Measurements from ENCODE around the gene PRPF40A. TPM values are rescaled to one million over a fixed set of nuclear protein-coding genes. Genes with fewer than 3 reads are reported as not detected.

Gene PRPF40A
- total RNA-seq, 1 experiment from 2014 or later = 173 TPM

DNA sequence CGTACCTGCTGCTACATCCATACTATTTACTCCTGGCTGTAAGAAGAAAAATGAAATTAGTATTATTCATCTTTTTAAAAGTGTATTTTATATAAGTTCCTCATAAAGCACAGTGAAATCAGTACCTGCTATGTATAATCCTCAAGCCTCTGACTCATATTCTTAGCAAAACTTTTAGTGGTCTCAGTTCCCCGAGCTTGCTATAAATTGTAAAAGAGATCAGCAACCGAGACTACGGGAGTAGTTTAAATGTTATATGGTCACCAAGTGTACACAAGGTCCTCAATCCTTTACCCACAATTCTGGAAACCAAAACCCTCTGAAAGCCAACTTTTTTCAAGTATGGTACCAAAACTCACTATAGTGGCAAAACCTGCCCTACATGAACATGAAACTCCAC is 24.2 kb downstream of the PRPF40A start:
- Histone ChIP-seq H4K20me1 (ENCODE audit: insufficient read depth, low read depth, low read length) (peaks cover 8% of the 10 kb centered on the region; the same call in 1 of the 2 replicates), H2AFZ (ENCODE audit: low read length) (no peak overlapping the region), H3K4me1 (ENCODE audit: low read length) (no peaks in the 10 kb centered on the region), H3K4me2 (ENCODE audit: low read depth, low read length, poor library complexity, severe bottlenecking) (no peak overlapping the region), H3K27ac (ENCODE audit: low read length) (no peak overlapping the region), H3K27me3 (ENCODE audit: low read length) (no peaks in the 10 kb centered on the region), H3K36me3 (ENCODE audit: insufficient read depth, low read length) (peaks cover 62% of the 10 kb centered on the region; the same call in 1 of the 2 replicates), H3K9ac (ENCODE audit: low read length) (no peak overlapping the region), H3K79me2 (ENCODE audit: low read length) (peaks cover 94% of the 10 kb centered on the region), H3K9me3 (ENCODE audit: low read length) (no peaks in the 10 kb centered on the region), H3K9me2 (replicated peaks; ENCODE audit: insufficient read depth, low read length) (no peaks in the 10 kb centered on the region), H3K4me3 (ENCODE audit: low read length) (no peak overlapping the region)
- no peak for DNase-seq

DNA sequence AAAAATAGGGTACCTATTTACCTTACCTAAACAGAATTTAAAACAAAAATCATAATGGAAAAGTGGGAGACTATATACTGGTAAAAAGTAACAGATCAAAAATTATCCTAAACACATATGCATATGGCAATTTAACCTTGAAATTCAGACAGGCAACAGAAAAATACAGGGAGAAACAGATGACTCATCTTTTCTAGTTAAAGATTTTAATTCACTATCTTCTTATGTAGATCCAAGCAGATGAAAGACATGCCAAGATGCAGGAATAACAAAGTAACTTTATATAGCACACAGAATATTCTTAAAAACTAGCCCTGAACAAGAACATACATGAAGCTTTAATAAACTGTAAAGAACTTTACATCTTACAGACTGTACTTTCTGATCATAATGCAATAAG is 30.9 kb downstream of the PRPF40A start:
- H3K79me2 ChIP-seq (ENCODE audit: low read length) = peaks cover 97% of the 10 kb centered on the region
- DNase-seq = no peak
- H3K4me3 ChIP-seq (ENCODE audit: low read length) = no peak overlapping the region
- peaks cover 57% of the 10 kb centered on the region; the same call in 1 of the 2 replicates for H3K36me3 ChIP-seq (ENCODE audit: insufficient read depth, low read length)
- H2AFZ ChIP-seq (ENCODE audit: low read length) = no peak overlapping the region
- no peaks in the 10 kb centered on the region for H3K9me2 ChIP-seq (replicated peaks; ENCODE audit: insufficient read depth, low read length)
- no peaks in the 10 kb centered on the region for H3K4me1 ChIP-seq (ENCODE audit: low read length)
- H3K9ac ChIP-seq (ENCODE audit: low read length) = no peak overlapping the region
- no peak overlapping the region for H3K27ac ChIP-seq (ENCODE audit: low read length)
- no peaks in the 10 kb centered on the region for H4K20me1 ChIP-seq (ENCODE audit: insufficient read depth, low read depth, low read length)
- H3K27me3 ChIP-seq (ENCODE audit: low read length) = no peaks in the 10 kb centered on the region
- no peaks in the 10 kb centered on the region for H3K9me3 ChIP-seq (ENCODE audit: low read length)
- no peak overlapping the region for H3K4me2 ChIP-seq (ENCODE audit: low read depth, low read length, poor library complexity, severe bottlenecking)

DNA sequence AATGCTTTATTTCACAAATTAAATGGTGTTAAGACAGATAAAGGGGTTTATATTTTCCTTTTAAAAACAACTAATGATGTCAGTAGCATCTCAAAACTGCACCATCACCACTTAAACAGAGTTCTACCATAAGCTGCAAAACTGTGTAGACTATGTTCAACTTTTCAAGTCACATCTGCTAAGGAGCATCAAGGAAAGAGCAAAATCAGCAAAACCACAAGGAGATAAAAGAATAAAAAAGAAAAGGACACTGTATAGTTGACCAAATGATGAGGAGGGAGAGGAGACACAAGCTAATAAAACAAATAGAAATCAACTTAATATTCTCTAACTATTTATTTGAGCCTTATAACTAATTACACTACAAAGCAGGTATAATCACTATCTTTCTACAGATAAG is 33.9 kb downstream of the PRPF40A start:
- Histone ChIP-seq H3K4me2 (ENCODE audit: low read depth, low read length, poor library complexity, severe bottlenecking) (no peak overlapping the region), H3K9me3 (ENCODE audit: low read length) (no peaks in the 10 kb centered on the region), H2AFZ (ENCODE audit: low read length) (no peak overlapping the region), H3K36me3 (ENCODE audit: insufficient read depth, low read length) (peaks cover 64% of the 10 kb centered on the region; the same call in 1 of the 2 replicates), H3K4me1 (ENCODE audit: low read length) (no peaks in the 10 kb centered on the region), H4K20me1 (ENCODE audit: insufficient read depth, low read depth, low read length) (no peaks in the 10 kb centered on the region), H3K27me3 (ENCODE audit: low read length) (no peaks in the 10 kb centered on the region), H3K27ac (ENCODE audit: low read length) (no peak overlapping the region), H3K9ac (ENCODE audit: low read length) (no peak overlapping the region), H3K79me2 (ENCODE audit: low read length) (peaks cover 88% of the 10 kb centered on the region), H3K9me2 (replicated peaks; ENCODE audit: insufficient read depth, low read length) (no peaks in the 10 kb centered on the region), H3K4me3 (ENCODE audit: low read length) (no peak overlapping the region)
- no peak for DNase-seq

DNA sequence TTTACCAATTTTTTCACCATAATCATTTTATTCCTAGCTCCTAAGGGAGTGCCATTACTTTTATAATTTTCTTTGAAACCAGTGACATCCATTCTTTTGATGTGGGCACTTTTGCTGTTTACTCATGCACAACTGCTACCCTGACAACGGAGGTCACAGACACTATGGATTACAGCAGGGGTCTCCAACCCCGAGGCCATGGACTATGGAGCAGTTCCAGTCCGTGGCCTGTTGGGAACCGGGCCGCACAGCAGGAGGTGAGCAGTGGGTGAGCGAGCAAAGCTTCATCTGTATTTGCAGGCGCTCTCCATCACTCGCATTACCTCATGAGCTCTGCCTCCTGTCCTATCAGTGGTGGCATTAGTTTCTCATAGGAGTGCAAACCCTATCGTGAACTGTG is 34.6 kb downstream of the PRPF40A start:
- Histone ChIP-seq H3K9ac (ENCODE audit: low read length) (no peak overlapping the region), H3K4me2 (ENCODE audit: low read depth, low read length, poor library complexity, severe bottlenecking) (no peak overlapping the region), H3K4me3 (ENCODE audit: low read length) (no peak overlapping the region), H3K36me3 (ENCODE audit: insufficient read depth, low read length) (peaks cover 69% of the 10 kb centered on the region; the same call in 1 of the 2 replicates), H2AFZ (ENCODE audit: low read length) (no peak overlapping the region), H3K4me1 (ENCODE audit: low read length) (no peaks in the 10 kb centered on the region), H3K27me3 (ENCODE audit: low read length) (no peaks in the 10 kb centered on the region), H3K27ac (ENCODE audit: low read length) (no peak overlapping the region), H4K20me1 (ENCODE audit: insufficient read depth, low read depth, low read length) (no peaks in the 10 kb centered on the region), H3K79me2 (ENCODE audit: low read length) (peaks cover 83% of the 10 kb centered on the region), H3K9me3 (ENCODE audit: low read length) (no peaks in the 10 kb centered on the region), H3K9me2 (replicated peaks; ENCODE audit: insufficient read depth, low read length) (no peaks in the 10 kb centered on the region)
- DNase-seq = no peak

DNA sequence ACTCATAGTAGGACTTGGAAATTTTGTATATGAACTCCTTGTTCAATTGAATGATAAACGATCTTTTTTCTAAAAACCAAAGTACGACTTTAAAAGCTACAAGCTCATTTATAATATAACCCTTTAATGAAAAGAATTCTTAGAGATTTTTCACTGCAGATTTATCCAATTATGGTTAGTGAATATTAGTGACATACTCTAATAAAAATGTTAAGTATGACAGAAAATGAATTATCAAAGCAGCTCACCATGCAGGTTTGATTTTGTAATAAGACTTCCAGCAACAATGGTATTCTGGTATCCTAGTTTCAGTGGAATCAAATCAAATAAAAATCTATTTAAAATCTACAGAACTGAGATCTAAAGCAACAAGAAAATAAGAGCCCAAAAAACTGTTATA is 38.5 kb downstream of the PRPF40A start:
- Histone ChIP-seq H2AFZ (ENCODE audit: low read length) (no peak overlapping the region), H3K79me2 (ENCODE audit: low read length) (peaks cover 65% of the 10 kb centered on the region), H3K4me1 (ENCODE audit: low read length) (no peaks in the 10 kb centered on the region), H3K4me3 (ENCODE audit: low read length) (no peak overlapping the region), H3K27ac (ENCODE audit: low read length) (no peak overlapping the region), H3K4me2 (ENCODE audit: low read depth, low read length, poor library complexity, severe bottlenecking) (no peak overlapping the region), H4K20me1 (ENCODE audit: insufficient read depth, low read depth, low read length) (no peaks in the 10 kb centered on the region), H3K9me2 (replicated peaks; ENCODE audit: insufficient read depth, low read length) (no peaks in the 10 kb centered on the region), H3K9ac (ENCODE audit: low read length) (no peak overlapping the region), H3K36me3 (ENCODE audit: insufficient read depth, low read length) (peaks cover 82% of the 10 kb centered on the region), H3K9me3 (ENCODE audit: low read length) (no peaks in the 10 kb centered on the region), H3K27me3 (ENCODE audit: low read length) (no peaks in the 10 kb centered on the region)
- DNase-seq = no peak

DNA sequence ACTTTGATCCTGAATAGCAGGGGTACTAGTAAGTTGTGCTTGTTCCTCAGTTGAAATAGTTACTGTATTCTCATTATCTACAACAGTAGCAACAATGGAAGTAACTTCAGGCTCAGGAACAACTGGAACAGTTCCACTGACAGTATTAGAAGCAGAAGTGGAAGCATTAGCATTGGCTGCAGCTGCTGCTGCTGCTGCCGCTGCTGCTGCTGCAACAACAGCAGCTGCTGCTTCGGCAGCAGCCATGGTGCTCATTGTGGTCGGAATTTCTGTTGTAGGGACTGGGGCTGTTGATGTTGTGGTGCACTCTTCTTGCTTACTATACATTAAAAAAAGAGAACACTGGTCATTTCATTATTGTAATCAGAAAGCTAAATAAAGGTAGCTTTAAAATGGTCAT is 40.8 kb downstream of the PRPF40A start:
- H4K20me1 ChIP-seq (ENCODE audit: insufficient read depth, low read depth, low read length) = no peaks in the 10 kb centered on the region
- H3K9me3 ChIP-seq (ENCODE audit: low read length) = no peaks in the 10 kb centered on the region
- H3K9ac ChIP-seq (ENCODE audit: low read length) = no peak overlapping the region
- H3K4me3 ChIP-seq (ENCODE audit: low read length) = no peak overlapping the region
- peaks cover 51% of the 10 kb centered on the region for H3K79me2 ChIP-seq (ENCODE audit: low read length)
- DNase-seq = no peak
- H3K4me1 ChIP-seq (ENCODE audit: low read length) = no peaks in the 10 kb centered on the region
- H3K27ac ChIP-seq (ENCODE audit: low read length) = no peak overlapping the region
- no peak overlapping the region for H3K4me2 ChIP-seq (ENCODE audit: low read depth, low read length, poor library complexity, severe bottlenecking)
- H3K36me3 ChIP-seq (ENCODE audit: insufficient read depth, low read length) = peaks cover 86% of the 10 kb centered on the region
- H2AFZ ChIP-seq (ENCODE audit: low read length) = no peak overlapping the region
- no peaks in the 10 kb centered on the region for H3K27me3 ChIP-seq (ENCODE audit: low read length)
- H3K9me2 ChIP-seq (replicated peaks; ENCODE audit: insufficient read depth, low read length) = no peaks in the 10 kb centered on the region

DNA sequence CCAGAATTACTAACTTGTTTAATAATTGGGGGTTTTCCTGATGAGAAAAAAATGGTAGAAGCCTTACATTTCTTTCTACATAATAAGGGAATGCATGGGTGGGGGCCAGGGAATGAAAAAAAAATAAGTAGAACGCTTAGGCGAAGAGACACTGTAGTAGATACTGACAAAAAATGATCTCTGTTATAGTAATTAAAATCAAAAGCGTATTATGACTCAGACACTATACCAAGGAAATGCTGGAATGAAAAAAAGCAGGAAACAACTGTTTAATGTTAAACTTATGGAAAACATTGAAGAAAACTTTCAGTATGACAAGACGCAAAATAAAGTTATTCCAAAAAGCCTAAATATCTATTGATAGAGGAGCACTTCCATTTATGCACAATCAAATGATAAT is 42.9 kb downstream of the PRPF40A start:
- H2AFZ ChIP-seq (ENCODE audit: low read length) = no peak overlapping the region
- peaks cover 89% of the 10 kb centered on the region for H3K36me3 ChIP-seq (ENCODE audit: insufficient read depth, low read length)
- no peak for DNase-seq

DNA sequence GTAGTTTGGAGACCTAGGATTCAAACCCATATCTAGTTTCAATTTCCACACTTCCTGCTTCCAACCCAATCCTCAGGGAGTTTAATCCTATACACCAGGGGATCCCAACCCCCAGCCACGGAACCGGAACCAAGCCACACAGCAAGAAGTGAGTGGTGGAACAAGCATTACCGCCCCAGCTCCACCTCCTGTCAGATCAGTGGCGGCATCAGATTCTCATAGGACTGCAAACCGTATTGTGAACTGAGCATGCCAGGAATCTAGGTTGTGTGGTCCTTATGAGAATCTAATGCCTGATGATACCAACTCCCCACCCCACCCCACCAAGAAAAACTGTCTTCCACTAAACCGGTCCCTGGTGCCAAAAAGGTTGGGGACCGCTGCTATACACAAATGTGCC is 52.5 kb downstream of the PRPF40A start:
- DNase-seq = no peak
- H3K79me2 ChIP-seq (ENCODE audit: low read length) = peaks cover 28% of the 10 kb centered on the region
- H3K9me3 ChIP-seq (ENCODE audit: low read length) = no peaks in the 10 kb centered on the region
- no peaks in the 10 kb centered on the region for H3K9me2 ChIP-seq (replicated peaks; ENCODE audit: insufficient read depth, low read length)
- peaks cover 78% of the 10 kb centered on the region for H3K36me3 ChIP-seq (ENCODE audit: insufficient read depth, low read length)
- no peak overlapping the region for H3K9ac ChIP-seq (ENCODE audit: low read length)
- no peak overlapping the region for H3K27ac ChIP-seq (ENCODE audit: low read length)
- no peak overlapping the region for H2AFZ ChIP-seq (ENCODE audit: low read length)
- no peak overlapping the region for H3K4me3 ChIP-seq (ENCODE audit: low read length)
- H4K20me1 ChIP-seq (ENCODE audit: insufficient read depth, low read depth, low read length) = no peaks in the 10 kb centered on the region
- H3K4me1 ChIP-seq (ENCODE audit: low read length) = no peaks in the 10 kb centered on the region
- no peak overlapping the region for H3K4me2 ChIP-seq (ENCODE audit: low read depth, low read length, poor library complexity, severe bottlenecking)
- H3K27me3 ChIP-seq (ENCODE audit: low read length) = no peaks in the 10 kb centered on the region

More for the DNA sequence above, 42.9 kb downstream of the PRPF40A start:
- Histone ChIP-seq H3K27ac (ENCODE audit: low read length) (no peak overlapping the region), H3K4me3 (ENCODE audit: low read length) (no peak overlapping the region), H3K79me2 (ENCODE audit: low read length) (peaks cover 42% of the 10 kb centered on the region), H3K27me3 (ENCODE audit: low read length) (no peaks in the 10 kb centered on the region), H3K4me1 (ENCODE audit: low read length) (no peaks in the 10 kb centered on the region), H3K9me3 (ENCODE audit: low read length) (no peaks in the 10 kb centered on the region), H3K4me2 (ENCODE audit: low read depth, low read length, poor library complexity, severe bottlenecking) (no peak overlapping the region), H3K9me2 (replicated peaks; ENCODE audit: insufficient read depth, low read length) (no peaks in the 10 kb centered on the region), H4K20me1 (ENCODE audit: insufficient read depth, low read depth, low read length) (no peaks in the 10 kb centered on the region), H3K9ac (ENCODE audit: low read length) (no peak overlapping the region)

DNA sequence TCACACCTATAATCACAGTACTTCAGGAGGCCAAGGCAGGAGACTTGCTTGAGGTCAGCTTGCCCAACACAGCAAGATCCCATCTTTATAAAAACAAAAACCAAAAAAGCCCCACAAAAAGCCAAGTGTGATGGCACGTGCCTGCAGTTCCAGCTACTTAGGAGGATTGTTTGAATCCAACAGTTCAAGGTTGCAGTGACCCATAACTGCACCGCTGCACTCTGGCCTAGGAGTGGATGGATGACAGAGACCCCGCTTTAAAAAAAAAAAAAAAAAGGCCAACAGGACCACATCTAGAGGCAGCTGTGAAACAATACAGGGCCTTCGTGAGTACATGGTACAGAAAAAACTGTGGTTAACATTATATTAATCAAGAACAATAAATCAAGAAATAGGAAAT is 56.2 kb downstream of the PRPF40A start:
- Histone ChIP-seq H3K27ac (ENCODE audit: low read length) (no peak overlapping the region), H3K9ac (ENCODE audit: low read length) (no peak overlapping the region), H2AFZ (ENCODE audit: low read length) (no peak overlapping the region), H3K36me3 (ENCODE audit: insufficient read depth, low read length) (peaks cover 83% of the 10 kb centered on the region), H3K4me1 (ENCODE audit: low read length) (no peaks in the 10 kb centered on the region), H3K9me2 (replicated peaks; ENCODE audit: insufficient read depth, low read length) (no peaks in the 10 kb centered on the region), H3K27me3 (ENCODE audit: low read length) (no peaks in the 10 kb centered on the region), H3K9me3 (ENCODE audit: low read length) (no peaks in the 10 kb centered on the region), H3K4me2 (ENCODE audit: low read depth, low read length, poor library complexity, severe bottlenecking) (no peak overlapping the region), H4K20me1 (ENCODE audit: insufficient read depth, low read depth, low read length) (no peaks in the 10 kb centered on the region), H3K79me2 (ENCODE audit: low read length) (peaks cover 14% of the 10 kb centered on the region), H3K4me3 (ENCODE audit: low read length) (no peak overlapping the region)
- no peak for DNase-seq
